Activated T-cell treated with anti-CD3 and anti-CD28 coated beads for 1 hour (primary cell): ENCODE data around the gene MRAP.

Experiments used
- DNase-seq: peaks from one replicate; pipeline ENCODE4 v3.0.0-alpha.2; 2020; ENCODE audit warnings: low read depth

The MRAP gene

DNA sequence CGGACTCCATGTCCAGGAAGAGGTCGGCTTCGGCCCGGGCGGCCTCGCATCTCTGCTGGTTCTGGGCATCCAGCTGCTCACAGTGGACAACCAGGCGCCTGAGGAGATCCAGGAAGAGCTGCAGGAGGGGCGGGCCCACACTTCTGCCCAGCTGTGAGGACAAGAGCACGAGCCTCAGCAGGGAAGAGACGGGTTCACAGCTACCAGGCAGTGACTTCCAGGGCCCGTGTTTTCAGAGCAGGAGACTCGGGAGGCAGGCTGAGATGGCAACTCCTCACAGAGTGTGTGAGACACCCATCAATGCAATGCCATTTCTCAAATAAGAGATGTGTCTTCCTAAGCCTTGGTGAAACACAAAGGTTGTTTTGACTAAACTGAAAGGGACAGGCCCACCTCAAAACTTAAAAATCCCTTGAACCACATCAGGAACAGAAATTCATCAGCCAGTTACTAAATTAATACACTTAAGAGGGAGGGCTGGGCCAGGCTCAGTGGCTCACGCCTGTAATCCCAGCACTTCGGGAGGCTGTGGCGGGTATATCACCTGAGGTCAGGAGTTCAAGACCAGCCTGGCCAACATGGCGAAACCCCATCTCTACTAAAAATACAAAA, 50.8 kb downstream of the MRAP start:
- DNase-seq: no peak

GRCh38 chr21:32350211-32350980, 51.7 kb downstream of the MRAP start:
- DNase-seq: no peak

DNA sequence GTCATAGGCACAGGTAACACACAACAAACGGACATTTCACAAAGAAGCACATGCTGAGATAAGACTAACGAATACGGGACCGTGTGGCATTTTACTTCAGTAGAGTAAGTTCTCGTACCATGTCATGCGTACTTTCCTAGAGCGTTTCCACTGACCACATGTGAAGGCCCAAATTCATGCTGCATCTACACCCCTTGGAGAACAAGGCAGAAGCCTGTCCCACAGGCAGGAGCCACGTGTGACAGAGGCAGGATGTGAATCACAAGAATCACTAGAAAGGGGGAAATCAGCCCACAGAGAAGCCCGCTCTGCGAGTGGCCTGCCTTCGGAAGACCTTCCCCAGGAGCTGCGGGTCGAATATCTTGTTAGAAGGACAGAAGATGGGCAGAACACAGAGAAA, 52.3 kb downstream of the MRAP start:
- no peak for DNase-seq

DNA sequence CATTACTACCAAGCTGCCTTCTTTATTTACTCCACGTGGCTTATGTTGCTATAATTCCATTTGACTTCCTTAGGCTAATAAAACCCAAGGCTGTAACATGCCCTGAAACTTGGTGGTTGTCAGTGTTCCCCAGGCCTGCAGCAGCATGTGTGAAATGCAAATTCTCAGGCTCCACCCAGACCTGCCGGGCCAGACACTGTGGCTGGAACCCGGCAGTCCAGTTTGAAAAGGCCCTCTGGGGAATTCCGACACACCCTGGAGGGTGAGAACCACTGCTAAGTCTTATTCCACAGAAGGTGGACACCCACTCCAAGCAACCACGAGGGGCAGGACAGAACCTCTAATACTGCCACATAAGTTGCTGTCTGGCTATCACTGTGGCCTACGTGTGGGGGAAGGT, 52.8 kb downstream of the MRAP start:
- DNase-seq: no peak

DNA sequence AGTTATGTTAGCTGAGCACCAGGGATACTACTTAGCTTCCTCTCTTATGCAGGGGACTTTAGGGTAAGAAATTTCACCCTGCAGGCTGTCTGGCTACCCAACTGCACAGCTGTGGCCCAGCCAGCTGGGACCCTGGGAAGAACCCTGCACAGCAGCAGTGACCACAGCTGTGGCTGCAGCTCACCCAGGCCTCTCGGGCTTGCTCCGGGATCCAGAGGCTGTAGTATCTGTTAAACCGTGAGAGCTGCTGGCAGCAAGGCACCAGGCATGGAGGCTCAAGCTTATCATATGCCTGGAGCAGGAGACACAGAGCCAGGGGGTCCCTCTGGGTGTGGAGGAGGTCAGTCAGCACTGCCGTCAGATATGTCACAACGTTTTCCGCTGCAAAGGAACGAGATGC, 53.9 kb downstream of the MRAP start:
- DNase-seq: no peak

DNA sequence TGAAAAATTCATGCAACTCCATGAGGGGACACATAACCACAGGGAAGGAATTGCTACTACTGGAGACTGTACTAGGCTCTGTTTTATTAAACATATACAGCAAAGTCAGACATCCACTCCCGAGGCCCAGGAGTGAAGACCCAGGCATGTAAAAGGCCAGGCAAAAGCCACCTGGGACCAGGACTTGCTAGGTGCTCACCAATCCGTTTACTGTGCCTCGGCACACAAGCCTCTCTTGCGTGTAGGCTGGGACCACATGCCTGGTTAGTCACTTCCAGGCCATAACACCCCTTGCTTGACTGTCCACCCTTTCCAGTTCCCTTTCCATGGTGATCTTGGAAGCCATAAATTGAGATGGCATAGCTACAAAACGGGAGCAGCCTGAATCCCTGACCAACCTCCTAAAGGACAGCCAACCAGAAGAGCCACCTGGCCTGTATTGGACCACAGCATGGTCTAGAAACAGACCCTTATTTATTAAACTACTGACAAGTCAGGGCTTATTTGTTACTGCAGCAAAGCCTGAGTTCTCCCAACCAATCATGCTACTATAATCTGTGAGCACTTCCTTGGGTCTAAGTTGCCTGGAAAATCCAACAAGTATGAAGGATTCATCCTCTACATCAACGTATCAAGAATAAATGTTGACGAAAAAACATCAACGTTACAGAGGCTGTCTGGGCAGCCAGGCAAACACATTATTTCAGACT, 54.5 kb downstream of the MRAP start:
- DNase-seq: no peak

GRCh38 chr21:32356874-32357395, 58.3 kb downstream of the MRAP start:
- DNase-seq: no peak

DNA sequence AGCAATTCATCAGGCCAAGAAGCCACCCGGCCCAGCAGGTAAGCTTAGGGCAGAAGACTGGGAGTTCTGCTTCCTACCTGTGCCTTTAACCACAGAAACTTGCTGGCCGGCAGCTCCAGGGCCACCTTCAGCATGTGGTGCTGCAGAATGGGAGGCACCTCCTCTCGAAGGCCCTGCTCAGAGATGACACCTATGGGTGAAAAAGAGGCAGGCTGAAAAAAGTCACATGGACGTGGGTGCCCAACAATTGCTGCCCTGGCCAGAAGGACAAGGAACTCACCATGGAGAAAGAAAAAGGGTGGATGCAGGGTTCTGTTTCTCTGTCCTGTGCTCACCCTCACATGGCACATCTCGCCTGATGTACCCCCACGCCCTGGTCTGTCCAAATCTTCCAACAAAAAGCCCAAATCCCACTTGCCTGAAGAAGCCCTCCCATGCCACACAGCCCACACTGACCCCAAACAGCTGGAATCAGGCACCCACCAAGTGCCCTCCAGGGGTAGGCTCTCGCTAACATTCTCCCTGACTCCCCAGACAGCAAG, 61.1 kb downstream of the MRAP start:
- no peak for DNase-seq

GRCh38 chr21:32360401-32360975, 61.8 kb downstream of the MRAP start:
- no peak for DNase-seq
